ENCODE measurements around the gene CASK. TPM values are rescaled to one million over a fixed set of nuclear protein-coding genes. Genes with fewer than 3 reads are reported as not detected.
A peak's percentile ranks its signal among the peaks of the same experiment; 100 is the strongest.

Gene CASK
- total RNA-seq, 1 donor: 26.6 TPM

- Histone ChIP-seq H3K4me3 (ENCODE audit: low read length) (peak overlapping the region; percentile 53), H3K9me3 (ENCODE audit: low read depth, low read length) (no peaks in the 10 kb centered on the region), H3K4me1 (ENCODE audit: insufficient read depth, low read length) (peaks cover 17% of the 10 kb centered on the region), H3K27me3 (ENCODE audit: insufficient read depth, low read length) (no peaks in the 10 kb centered on the region)
Measured at GRCh38 chrX:41922431-41923151, 763 bp downstream of the CASK start.

- Histone ChIP-seq H3K9me3 (ENCODE audit: low read depth, low read length) (no peaks in the 10 kb centered on the region), H3K4me3 (ENCODE audit: low read length) (peak overlapping the region; percentile 53), H3K27me3 (ENCODE audit: insufficient read depth, low read length) (no peaks in the 10 kb centered on the region), H3K4me1 (ENCODE audit: insufficient read depth, low read length) (peaks cover 17% of the 10 kb centered on the region)
Measured at GRCh38 chrX:41921492-41922430, 1.6 kb downstream of the CASK start.

- no peak overlapping the region for H3K4me3 ChIP-seq (ENCODE audit: low read length)
- H3K9me3 ChIP-seq (ENCODE audit: low read depth, low read length): no peaks in the 10 kb centered on the region
- peaks cover 17% of the 10 kb centered on the region for H3K4me1 ChIP-seq (ENCODE audit: insufficient read depth, low read length)
- H3K27me3 ChIP-seq (ENCODE audit: insufficient read depth, low read length): no peaks in the 10 kb centered on the region
Measured at GRCh38 chrX:41919870-41920269, 3.5 kb downstream of the CASK start.

- Histone ChIP-seq H3K9me3 (ENCODE audit: low read depth, low read length) (no peaks in the 10 kb centered on the region), H3K4me1 (ENCODE audit: insufficient read depth, low read length) (peaks cover 10% of the 10 kb centered on the region), H3K27me3 (ENCODE audit: insufficient read depth, low read length) (no peaks in the 10 kb centered on the region), H3K4me3 (ENCODE audit: low read length) (no peak overlapping the region)
Measured at GRCh38 chrX:41917517-41917916, 5.8 kb downstream of the CASK start.

GRCh38 chrX:41913476-41913875 is 9.9 kb downstream of the CASK start:
- Histone ChIP-seq H3K27me3 (ENCODE audit: insufficient read depth, low read length) (no peaks in the 10 kb centered on the region), H3K4me1 (ENCODE audit: insufficient read depth, low read length) (peaks cover 3% of the 10 kb centered on the region), H3K9me3 (ENCODE audit: low read depth, low read length) (no peaks in the 10 kb centered on the region), H3K4me3 (ENCODE audit: low read length) (no peak overlapping the region)

- Histone ChIP-seq H3K4me1 (ENCODE audit: insufficient read depth, low read length) (peaks cover 2% of the 10 kb centered on the region), H3K4me3 (ENCODE audit: low read length) (no peak overlapping the region), H3K9me3 (ENCODE audit: low read depth, low read length) (no peaks in the 10 kb centered on the region), H3K27me3 (ENCODE audit: insufficient read depth, low read length) (no peaks in the 10 kb centered on the region)
Measured at GRCh38 chrX:41912923-41913322, 10.4 kb downstream of the CASK start.

GRCh38 chrX:41909068-41909467 is 14.3 kb downstream of the CASK start:
- H3K4me3 ChIP-seq (ENCODE audit: low read length): no peak overlapping the region

GRCh38 chrX:41906515-41907187 is 16.7 kb downstream of the CASK start:
- Histone ChIP-seq H3K27me3 (ENCODE audit: insufficient read depth, low read length) (no peaks in the 10 kb centered on the region), H3K4me3 (ENCODE audit: low read length) (no peak overlapping the region), H3K4me1 (ENCODE audit: insufficient read depth, low read length) (no peaks in the 10 kb centered on the region), H3K9me3 (ENCODE audit: low read depth, low read length) (no peaks in the 10 kb centered on the region)

More at GRCh38 chrX:41909068-41909467, 14.3 kb downstream of the CASK start:
- H3K9me3 ChIP-seq (ENCODE audit: low read depth, low read length): no peaks in the 10 kb centered on the region
- no peaks in the 10 kb centered on the region for H3K4me1 ChIP-seq (ENCODE audit: insufficient read depth, low read length)
- H3K27me3 ChIP-seq (ENCODE audit: insufficient read depth, low read length): no peaks in the 10 kb centered on the region

- peaks cover 17% of the 10 kb centered on the region for H3K9me3 ChIP-seq (ENCODE audit: low read depth, low read length)
- H3K4me3 ChIP-seq (ENCODE audit: low read length): no peak overlapping the region
- no peaks in the 10 kb centered on the region for H3K27me3 ChIP-seq (ENCODE audit: insufficient read depth, low read length)
Measured at GRCh38 chrX:41903544-41903943, 19.8 kb downstream of the CASK start.

GRCh38 chrX:41900321-41900720 is 23.0 kb downstream of the CASK start:
- Histone ChIP-seq H3K9me3 (ENCODE audit: low read depth, low read length) (peaks cover 28% of the 10 kb centered on the region), H3K4me3 (ENCODE audit: low read length) (no peak overlapping the region), H3K4me1 (ENCODE audit: insufficient read depth, low read length) (no peaks in the 10 kb centered on the region), H3K27me3 (ENCODE audit: insufficient read depth, low read length) (no peaks in the 10 kb centered on the region)

More at GRCh38 chrX:41903544-41903943, 19.8 kb downstream of the CASK start:
- H3K4me1 ChIP-seq (ENCODE audit: insufficient read depth, low read length): no peaks in the 10 kb centered on the region

GRCh38 chrX:41895826-41896225 is 27.5 kb downstream of the CASK start:
- Histone ChIP-seq H3K9me3 (ENCODE audit: low read depth, low read length) (peaks cover 28% of the 10 kb centered on the region), H3K27me3 (ENCODE audit: insufficient read depth, low read length) (no peaks in the 10 kb centered on the region), H3K4me1 (ENCODE audit: insufficient read depth, low read length) (no peaks in the 10 kb centered on the region), H3K4me3 (ENCODE audit: low read length) (no peak overlapping the region)

- H3K9me3 ChIP-seq (ENCODE audit: low read depth, low read length): no peaks in the 10 kb centered on the region
- no peak overlapping the region for H3K4me3 ChIP-seq (ENCODE audit: low read length)
- H3K4me1 ChIP-seq (ENCODE audit: insufficient read depth, low read length): no peaks in the 10 kb centered on the region
- no peaks in the 10 kb centered on the region for H3K27me3 ChIP-seq (ENCODE audit: insufficient read depth, low read length)
Measured at GRCh38 chrX:41890026-41890423, 33.3 kb downstream of the CASK start.

GRCh38 chrX:41889317-41890025 is 33.9 kb downstream of the CASK start:
- Histone ChIP-seq H3K27me3 (ENCODE audit: insufficient read depth, low read length) (no peaks in the 10 kb centered on the region), H3K4me1 (ENCODE audit: insufficient read depth, low read length) (no peaks in the 10 kb centered on the region), H3K9me3 (ENCODE audit: low read depth, low read length) (no peaks in the 10 kb centered on the region), H3K4me3 (ENCODE audit: low read length) (no peak overlapping the region)

- Histone ChIP-seq H3K4me3 (ENCODE audit: low read length) (no peak overlapping the region), H3K9me3 (ENCODE audit: low read depth, low read length) (no peaks in the 10 kb centered on the region), H3K27me3 (ENCODE audit: insufficient read depth, low read length) (no peaks in the 10 kb centered on the region), H3K4me1 (ENCODE audit: insufficient read depth, low read length) (no peaks in the 10 kb centered on the region)
Measured at GRCh38 chrX:41887691-41888090, 35.7 kb downstream of the CASK start.

All from mononuclear cell (primary cell).